WI38 (cell line): ENCODE results near the gene CAPN3.

Experiments used
- H3K4me3 ChIP-seq: 2 replicates; pipeline ENCODE4 v1.5.1; 2011; ENCODE audit warnings: low read depth, mild to moderate bottlenecking, control low read depth, low read length
- CTCF ChIP-seq: IDR thresholded peaks from 2 replicates; pipeline ENCODE4 v1.5.1; 2012; ENCODE audit warnings: low read depth, mild to moderate bottlenecking, control low read depth, low read length

The CAPN3 gene

DNA sequence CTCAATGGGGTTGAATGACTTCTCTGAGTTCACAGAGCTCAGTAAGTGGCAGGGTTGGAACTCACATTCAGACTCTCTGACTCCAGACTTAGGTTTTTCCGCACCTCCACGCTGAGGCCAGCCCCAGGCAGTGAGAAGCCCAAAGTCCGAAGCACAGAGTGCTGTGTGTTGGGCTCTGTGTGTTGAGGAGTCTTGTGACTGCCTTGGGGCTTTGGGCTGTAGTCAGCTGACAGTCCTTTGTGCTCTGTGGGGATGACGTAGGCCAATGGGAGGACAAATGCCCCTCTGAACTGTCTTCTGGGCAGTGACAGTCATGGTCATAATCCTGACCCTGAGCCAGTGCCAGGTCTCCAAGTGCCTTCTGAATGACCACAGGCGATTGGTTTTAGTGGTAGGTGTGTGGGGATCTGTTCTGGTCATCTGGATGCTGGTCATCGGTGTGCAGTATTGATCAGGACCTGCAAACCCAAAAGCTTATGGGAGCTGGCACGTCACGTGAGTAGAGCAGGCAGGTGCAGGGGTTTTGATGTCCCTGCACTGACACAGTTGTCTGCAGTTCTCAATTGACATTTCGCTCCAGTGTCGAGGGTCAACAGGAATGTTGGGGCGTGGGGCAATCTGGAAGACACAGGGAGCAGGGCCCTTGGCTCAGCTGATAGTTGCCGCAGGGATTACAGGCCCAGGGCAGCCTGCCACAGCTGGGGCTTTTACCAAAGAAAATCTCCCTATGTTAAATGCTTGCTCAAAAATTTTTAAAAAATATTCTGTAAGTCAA, 45.3 kb downstream of the CAPN3 start:
- no peak overlapping the region for H3K4me3 ChIP-seq
- TF ChIP-seq CTCF: no peak

DNA sequence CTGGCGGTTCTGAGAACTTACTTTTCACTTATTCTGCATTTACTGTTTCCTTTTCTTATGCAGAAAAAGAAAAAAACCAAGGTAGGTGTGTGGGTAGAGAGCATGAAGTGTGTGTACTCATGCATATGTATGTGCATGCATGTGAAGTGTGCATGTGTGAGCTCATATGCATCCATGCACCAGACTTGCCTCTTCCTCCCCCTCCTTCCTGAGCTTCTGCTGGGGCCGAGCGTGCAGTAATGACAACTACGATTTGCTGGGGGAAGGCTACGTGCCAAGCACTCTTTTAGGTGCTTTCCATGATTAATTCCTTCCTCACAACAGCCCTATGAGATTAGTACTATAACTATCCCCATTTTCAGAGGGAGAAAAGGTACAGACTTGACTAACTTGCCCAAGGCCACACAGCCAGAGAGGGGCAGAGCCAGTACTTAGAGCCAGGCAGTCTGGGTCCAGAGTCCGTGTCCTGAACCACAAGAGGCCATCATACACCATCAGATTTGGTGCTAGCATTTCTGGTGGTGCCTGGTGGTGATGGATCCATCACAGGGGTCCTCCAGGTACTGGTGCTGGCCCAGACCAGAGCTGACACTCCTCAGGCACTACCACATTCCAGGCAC, 46.7 kb downstream of the CAPN3 start:
- no peak for TF ChIP-seq CTCF
- no peak overlapping the region for H3K4me3 ChIP-seq

DNA sequence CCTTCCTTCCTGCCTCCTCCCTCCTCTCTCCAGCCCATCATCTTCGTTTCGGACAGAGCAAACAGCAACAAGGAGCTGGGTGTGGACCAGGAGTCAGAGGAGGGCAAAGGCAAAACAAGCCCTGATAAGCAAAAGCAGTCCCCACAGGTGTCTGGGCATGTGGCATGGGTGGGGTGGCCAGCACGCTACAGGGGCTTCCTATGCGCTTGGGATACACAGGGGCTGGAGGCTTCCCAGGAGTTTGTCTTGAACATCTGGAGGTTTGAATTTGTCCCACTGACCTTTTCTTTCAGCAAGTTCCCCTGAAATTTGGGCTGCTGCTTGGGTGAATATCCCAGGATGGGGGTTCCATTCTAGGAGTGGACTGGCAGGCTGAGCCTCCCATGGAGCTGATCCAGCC, 48.9 kb downstream of the CAPN3 start:
- no peak for TF ChIP-seq CTCF
- no peak overlapping the region for H3K4me3 ChIP-seq

DNA sequence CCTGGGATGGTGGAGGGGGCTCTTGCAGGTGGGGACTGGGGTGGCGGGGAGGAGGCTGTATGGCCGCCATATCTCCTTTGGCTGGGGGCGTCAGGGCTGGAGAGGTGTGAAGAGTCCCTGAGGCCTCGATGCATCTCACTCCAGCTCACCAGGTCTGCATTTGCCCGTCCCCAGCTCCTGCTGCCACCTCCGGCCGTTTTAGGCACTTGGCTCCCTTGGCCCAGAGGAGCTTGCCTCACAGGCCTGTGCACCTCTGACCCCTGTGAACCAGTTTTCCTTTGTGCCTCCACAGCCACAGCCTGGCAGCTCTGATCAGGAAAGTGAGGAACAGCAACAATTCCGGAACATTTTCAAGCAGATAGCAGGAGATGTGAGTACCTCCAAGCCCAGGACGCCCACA, 49.7 kb downstream of the CAPN3 start:
- no peak for TF ChIP-seq CTCF
- H3K4me3 ChIP-seq: no peak overlapping the region

DNA sequence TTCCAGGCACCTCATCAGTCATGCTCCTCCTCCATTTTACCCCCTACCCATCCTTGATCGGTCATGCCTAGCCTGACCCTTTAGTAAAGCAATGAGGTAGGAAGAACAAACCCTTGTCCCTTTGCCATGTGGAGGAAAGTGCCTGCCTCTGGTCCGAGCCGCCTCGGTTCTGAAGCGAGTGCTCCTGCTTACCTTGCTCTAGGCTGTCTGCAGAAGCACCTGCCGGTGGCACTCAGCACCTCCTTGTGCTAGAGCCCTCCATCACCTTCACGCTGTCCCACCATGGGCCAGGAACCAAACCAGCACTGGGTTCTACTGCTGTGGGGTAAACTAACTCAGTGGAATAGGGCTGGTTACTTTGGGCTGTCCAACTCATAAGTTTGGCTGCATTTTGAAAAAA, 52.6 kb downstream of the CAPN3 start:
- TF ChIP-seq CTCF: no peak
- H3K4me3 ChIP-seq: no peak overlapping the region

GRCh38 chr15:42413920-42414319, 54.6 kb downstream of the CAPN3 start:
- no peak for TF ChIP-seq CTCF

DNA sequence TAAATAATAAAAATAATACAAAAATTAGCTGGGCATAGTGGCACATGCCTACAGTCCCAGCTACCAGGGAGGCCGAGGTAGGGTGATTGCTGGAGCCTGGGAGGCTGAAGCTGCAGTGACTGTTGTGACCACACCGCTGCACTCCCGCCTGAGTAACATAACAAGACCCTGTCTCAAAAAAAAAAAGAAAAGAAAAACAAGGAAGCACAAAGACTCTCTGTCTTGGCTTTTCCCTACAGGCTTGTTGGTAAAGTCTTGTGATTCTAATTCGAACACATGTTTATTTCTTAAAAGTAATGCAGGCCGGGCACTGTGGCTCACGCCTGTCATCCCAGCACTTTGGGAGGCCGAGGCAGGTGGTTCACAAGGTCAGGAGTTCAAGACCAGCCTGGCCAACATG, 60.1 kb downstream of the CAPN3 start:
- H3K4me3 ChIP-seq: no peak overlapping the region
- no peak for TF ChIP-seq CTCF

More at GRCh38 chr15:42413920-42414319, 54.6 kb downstream of the CAPN3 start:
- H3K4me3 ChIP-seq: no peak overlapping the region
